T-helper 22 cell (primary cell): ENCODE results near the gene CCDC107.
"Not testable (repeated sequence)": the region's sequence is repeated elsewhere in the genome, so short reads cannot be mapped to it uniquely, and the experiment has no call there.

Experiments
- DNase-seq: peaks from one replicate; pipeline ENCODE4 v3.0.0-alpha.2; 2020; ENCODE audit warnings: low read depth

Gene CCDC107

GRCh38 chr9:35637427-35637955 lies 20.6 kb upstream of the CCDC107 start:
- DNase-seq, result not testable (repeated sequence)

GRCh38 chr9:35638751-35639150 lies 19.3 kb upstream of the CCDC107 start:
- DNase-seq, result not testable (repeated sequence)

- DNase-seq, result not testable (repeated sequence)
These were observed 18.9 kb upstream of the CCDC107 start for GRCh38 chr9:35639225-35639624.

GRCh38 chr9:35639631-35640030 lies 18.5 kb upstream of the CCDC107 start:
- no peak for DNase-seq

GRCh38 chr9:35640431-35640830 lies 17.7 kb upstream of the CCDC107 start:
- not testable (repeated sequence) for DNase-seq

- not testable (repeated sequence) for DNase-seq
These were observed 16.6 kb upstream of the CCDC107 start for GRCh38 chr9:35641478-35641877.

- no peak for DNase-seq
These were observed 15.0 kb upstream of the CCDC107 start for GRCh38 chr9:35643046-35643445.

- DNase-seq, result not testable (repeated sequence)
These were observed 12.4 kb upstream of the CCDC107 start for GRCh38 chr9:35645736-35646135.

GRCh38 chr9:35646153-35646532 lies 11.9 kb upstream of the CCDC107 start:
- no peak for DNase-seq

GRCh38 chr9:35646533-35647265 lies 11.4 kb upstream of the CCDC107 start:
- peak; percentile 84 for DNase-seq

GRCh38 chr9:35649431-35650340 lies 8.4 kb upstream of the CCDC107 start:
- DNase-seq, result peak; percentile 29

GRCh38 chr9:35650341-35651158 lies 7.5 kb upstream of the CCDC107 start, which contains the start of gene SIT1:
TSS of gene SIT1 (minus strand) at chr9:35650931. CDS start at chr9:35650853, 78 bp downstream.
- DNase-seq, result no peak

GRCh38 chr9:35651956-35652828 lies 5.9 kb upstream of the CCDC107 start:
- DNase-seq, result no peak

- no peak for DNase-seq
These were observed 5.3 kb upstream of the CCDC107 start for GRCh38 chr9:35652829-35653209.

GRCh38 chr9:35653611-35654010 lies 4.5 kb upstream of the CCDC107 start:
- DNase-seq, result no peak

GRCh38 chr9:35656348-35656747 lies 1.7 kb upstream of the CCDC107 start:
- no peak for DNase-seq

- DNase-seq, result no peak
These were observed 1.1 kb upstream of the CCDC107 start for GRCh38 chr9:35656831-35657545.

- DNase-seq, result peak; percentile 88
These were observed 451 bp upstream of the CCDC107 start, which contains the start of gene RMRP for GRCh38 chr9:35657546-35658136. TSS of gene RMRP (minus strand) at chr9:35658019.

- no peak for DNase-seq
These were observed 802 bp downstream of the CCDC107 start for GRCh38 chr9:35658968-35659220.

- DNase-seq, result no peak
These were observed 1.2 kb downstream of the CCDC107 start for GRCh38 chr9:35659340-35659739.
